ENCODE data around the gene UGT1A8. TPM values are rescaled to one million over a fixed set of nuclear protein-coding genes. Genes with fewer than 3 reads are reported as not detected.

Gene UGT1A8
- total RNA-seq, 1 donor from 2014 or later, result not detected

GRCh38 chr2:233766416-233766815 lies 149.0 kb downstream of the UGT1A8 start:
- Histone ChIP-seq H3K4me1 (no peaks in the 10 kb centered on the region), H3K4me3 (no peak overlapping the region), H3K27ac (no peak overlapping the region), H3K27me3 (no peaks in the 10 kb centered on the region), H3K9me3 (no peaks in the 10 kb centered on the region), H3K36me3 (no peaks in the 10 kb centered on the region)
- DNase-seq (ENCODE audit: extremely low spot score in 2 of 2), result no peak
- TF ChIP-seq POLR2A (IDR thresholded peaks at IDR 0.05) (no peak), POLR2AphosphoS5 (IDR thresholded peaks at IDR 0.05; ENCODE audit: insufficient read depth in 1 of 2, low read depth in 1 of 2) (no peak), CTCF (IDR thresholded peaks at IDR 0.05) (no peak)
- intact Hi-C loops (cut with DNase I), result no loop called here

GRCh38 chr2:233768076-233768475 lies 150.6 kb downstream of the UGT1A8 start:
- no peak for TF ChIP-seq POLR2A (IDR thresholded peaks at IDR 0.05)
- no peak for TF ChIP-seq CTCF (IDR thresholded peaks at IDR 0.05)
- no peak for TF ChIP-seq POLR2AphosphoS5 (IDR thresholded peaks at IDR 0.05; ENCODE audit: insufficient read depth in 1 of 2, low read depth in 1 of 2)
- Histone ChIP-seq H3K9me3 (no peaks in the 10 kb centered on the region), H3K36me3 (no peaks in the 10 kb centered on the region), H3K4me1 (no peaks in the 10 kb centered on the region), H3K27ac (no peak overlapping the region), H3K4me3 (no peak overlapping the region), H3K27me3 (no peaks in the 10 kb centered on the region)
- intact Hi-C loops (cut with DNase I), result no loop called here
- no peak for DNase-seq (ENCODE audit: extremely low spot score in 2 of 2)

GRCh38 chr2:233769260-233769659 lies 151.8 kb downstream of the UGT1A8 start:
- H3K4me3 ChIP-seq, result no peak overlapping the region
- intact Hi-C loops (cut with DNase I), result no loop called here
- no peaks in the 10 kb centered on the region for H3K27me3 ChIP-seq
- no peaks in the 10 kb centered on the region for H3K9me3 ChIP-seq
- DNase-seq (ENCODE audit: extremely low spot score in 2 of 2), result no peak
- H3K36me3 ChIP-seq, result no peaks in the 10 kb centered on the region
- TF ChIP-seq POLR2AphosphoS5 (IDR thresholded peaks at IDR 0.05; ENCODE audit: insufficient read depth in 1 of 2, low read depth in 1 of 2), result no peak
- no peak for TF ChIP-seq CTCF (IDR thresholded peaks at IDR 0.05)
- TF ChIP-seq POLR2A (IDR thresholded peaks at IDR 0.05), result no peak
- H3K27ac ChIP-seq, result no peak overlapping the region
- H3K4me1 ChIP-seq, result no peaks in the 10 kb centered on the region

GRCh38 chr2:233772153-233772552 lies 154.7 kb downstream of the UGT1A8 start:
- Histone ChIP-seq H3K9me3 (no peaks in the 10 kb centered on the region), H3K27me3 (no peaks in the 10 kb centered on the region), H3K27ac (no peak overlapping the region), H3K4me1 (no peaks in the 10 kb centered on the region), H3K4me3 (no peak overlapping the region), H3K36me3 (no peaks in the 10 kb centered on the region)
- DNase-seq (ENCODE audit: extremely low spot score in 2 of 2), result no peak
- intact Hi-C loops (cut with DNase I), result no loop called here
- TF ChIP-seq POLR2A (IDR thresholded peaks at IDR 0.05) (no peak), POLR2AphosphoS5 (IDR thresholded peaks at IDR 0.05; ENCODE audit: insufficient read depth in 1 of 2, low read depth in 1 of 2) (no peak), CTCF (IDR thresholded peaks at IDR 0.05) (no peak)

GRCh38 chr2:233772583-233772982 lies 155.2 kb downstream of the UGT1A8 start:
- Histone ChIP-seq H3K36me3 (no peaks in the 10 kb centered on the region), H3K27ac (no peak overlapping the region), H3K4me3 (no peak overlapping the region), H3K9me3 (no peaks in the 10 kb centered on the region), H3K4me1 (no peaks in the 10 kb centered on the region), H3K27me3 (no peaks in the 10 kb centered on the region)
- intact Hi-C loops (cut with DNase I), result no loop called here
- DNase-seq (ENCODE audit: extremely low spot score in 2 of 2), result no peak
- TF ChIP-seq CTCF (IDR thresholded peaks at IDR 0.05) (no peak), POLR2AphosphoS5 (IDR thresholded peaks at IDR 0.05; ENCODE audit: insufficient read depth in 1 of 2, low read depth in 1 of 2) (no peak), POLR2A (IDR thresholded peaks at IDR 0.05) (no peak)

Data from vagina (tissue), 2 donors.